Spleen (tissue), 11 donors: ENCODE results near the gene SLC13A3. TPM values are rescaled to one million over a fixed set of nuclear protein-coding genes. Genes with fewer than 3 reads are reported as not detected.

ENCODE experiments used
- DNase-seq: peaks from one replicate; pipeline ENCODE4 v3.0.0-alpha.2; 2020
- H3K27ac ChIP-seq, 8 donors: fragments of 200-600 bp; sonication (generic) in 7 of 8; 1 replicate in 4 of 8; 2 replicates in 4 of 8; pipeline versions ENCODE4 v1.5.0 to v1.8.0; 2016 to 2021; ENCODE audit warnings: inconsistent platforms in 4 of 8, mild to moderate bottlenecking in 4 of 8, moderate library complexity in 1 of 8
- H3K27me3 ChIP-seq, 7 donors: fragments of 200-600 bp; sonication (generic) in 6 of 7; replicated peaks in 1 of 7; 1 replicate in 4 of 7; 2 replicates in 3 of 7; pipeline versions ENCODE4 v1.5.0 to v1.8.0; 2016 to 2021; ENCODE audit warnings: inconsistent platforms in 3 of 7, mild to moderate bottlenecking in 1 of 7
- H3K36me3 ChIP-seq, 6 donors: fragments of 200-600 bp; sonication (generic) in 5 of 6; 1 replicate in 4 of 6; 2 replicates in 2 of 6; pipeline versions ENCODE4 v1.5.0 to v1.8.0; 2016 to 2021; ENCODE audit warnings: inconsistent platforms in 2 of 6
- H3K4me1 ChIP-seq, 6 donors: fragments of 200-600 bp; sonication (generic) in 5 of 6; 1 replicate in 3 of 6; 2 replicates in 3 of 6; pipeline versions ENCODE4 v1.5.0 to v1.8.0; 2016 to 2021; ENCODE audit warnings: inconsistent platforms in 3 of 6
- H3K4me3 ChIP-seq, 8 donors: fragments of 200-600 bp; sonication (generic) in 7 of 8; 1 replicate in 4 of 8; 2 replicates in 4 of 8; pipeline versions ENCODE4 v1.5.0 to v1.8.0; 2016 to 2021; ENCODE audit warnings: inconsistent platforms in 4 of 8, mild to moderate bottlenecking in 4 of 8, moderate library complexity in 2 of 8
- H3K9me3 ChIP-seq, 8 donors: fragments of 200-600 bp; sonication (generic) in 7 of 8; 1 replicate in 4 of 8; 2 replicates in 4 of 8; pipeline versions ENCODE4 v1.5.0 to v1.8.0; 2016 to 2021; ENCODE audit warnings: inconsistent platforms in 4 of 8
- CTCF ChIP-seq, 11 experiments: fragments of 200-600 bp in 7 of 11; fragments of 450-650 bp in 4 of 11; sonication (generic) in 4 of 11; IDR thresholded peaks in 8 of 11; conservative IDR thresholded peaks in 3 of 11; 1 replicate in 7 of 11; 2 replicates in 4 of 11; pipeline versions ENCODE4 v1.4.0 to v1.8.0; 2016 to 2021; ENCODE audit warnings: antibody characterized with exemption in 11 of 11, inconsistent platforms in 4 of 11, mild to moderate bottlenecking in 1 of 11
- POLR2A ChIP-seq, 3 donors: fragments of 450-650 bp; IDR thresholded peaks; one replicate each; pipeline ENCODE4 v1.5.1; 2017; ENCODE audit warnings: antibody characterized with exemption in 3 of 3, mild to moderate bottlenecking in 1 of 3
- POLR2AphosphoS5 ChIP-seq, 3 donors: sonication (generic); formaldehyde crosslinking; IDR thresholded peaks; one replicate each; pipeline ENCODE4 v1.5.1; 2017; ENCODE audit warnings: antibody characterized with exemption in 3 of 3
- WGBS, 5 donors: extraction: QIAGEN DNeasy Blood & Tissue Kit in 3 of 5; methylation state at CpG; one replicate each; pipeline versions ENCODE4 v1.1.5 to v1.1.7; 2013 to 2018; 5-methylcytosine and 5-hydroxymethylcytosine counted together
- intact Hi-C: fragments of 100-400 bp; cut with DNase I; formaldehyde crosslinking; loops from one replicate; pipeline ENCODE4 v1.15.0; 2023; ENCODE audit warnings: low total_unique reads
- polyA plus RNA-seq, 3 donors: library from polyadenylated mRNA; stranded (reverse); fragments of 200-250 nt; gene quantifications; one replicate each; pipeline ENCODE4 v1.2.1, GENCODE V29; 2013
- total RNA-seq, 7 donors: library from RNA; depleted of rRNA in 3 of 7; stranded (reverse); fragments of >200 nt in 3 of 7; fragmentation: NEBNext Ultra II Directional in 4 of 7; extraction: Animal tissue kit (Norgen Biotek cat#: 25700) in 4 of 7; gene quantifications; one replicate each; pipeline versions ENCODE4 v1.1.0 to v1.2.1, GENCODE V29; 2016 to 2021
- donor health status: healthy with polysubstance abuse.
- donor health status: DM: no; HTN: no; CAD: no; lungs with moderate emphysema.
- donor health status: DM: no; HTN: no; CAD: no.
- donor health status: Bipolar disorder and iron deficiency.
- donor health status: healthy.
- donor health status: DM: no; HTN: no; CAD: no.
- donor health status: DM: yes; HTN: yes; CAD: no.

SLC13A3 gene
- total and polyA plus RNA-seq, 10 donors = 0.16 to 1.7 (median 0.44) TPM; not detected in 1

GRCh38 chr20:46635514-46636136 is 15.6 kb downstream of the SLC13A3 start:
- TF ChIP-seq CTCF (IDR thresholded peaks at IDR 0.05 in 8 of 11, conservative IDR thresholded peaks at IDR 0.05 in 3 of 11) = no peak
- TF ChIP-seq POLR2AphosphoS5 (IDR thresholded peaks at IDR 0.05) = no peak
- TF ChIP-seq POLR2A (IDR thresholded peaks at IDR 0.05) = no peak
- no peak for DNase-seq
- Histone ChIP-seq H3K36me3 (no peaks in the 10 kb centered on the region), H3K27me3 (peaks cover 0 to 28% (median 0%) of the 10 kb centered on the region in 7 donors), H3K4me1 (no peaks in the 10 kb centered on the region), H3K4me3 (no peak overlapping the region), H3K9me3 (no peaks in the 10 kb centered on the region), H3K27ac (no peak overlapping the region)
- 69 to 85% (median 71%) methylated on average over 5 of the region's 5 CpGs for WGBS, 5 donors
- intact Hi-C loops = no loop called here

GRCh38 chr20:46634528-46634927 is 16.7 kb downstream of the SLC13A3 start:
- Histone ChIP-seq H3K36me3 (no peaks in the 10 kb centered on the region), H3K9me3 (peaks cover 0 to 9% (median 7%) of the 10 kb centered on the region in 8 donors), H3K27ac (no peak overlapping the region), H3K4me1 (no peaks in the 10 kb centered on the region), H3K27me3 (peaks cover 0 to 17% (median 0%) of the 10 kb centered on the region in 7 donors), H3K4me3 (no peak overlapping the region)
- intact Hi-C loops = no loop called here
- 58 to 82% (median 78%) methylated on average over 6 of the region's 6 CpGs for WGBS, 5 donors
- no peak for DNase-seq
- no peak for TF ChIP-seq POLR2A (IDR thresholded peaks at IDR 0.05)
- no peak for TF ChIP-seq POLR2AphosphoS5 (IDR thresholded peaks at IDR 0.05)
- TF ChIP-seq CTCF (IDR thresholded peaks at IDR 0.05 in 8 of 11, conservative IDR thresholded peaks at IDR 0.05 in 3 of 11) = no peak

GRCh38 chr20:46631874-46632446 is 19.3 kb downstream of the SLC13A3 start:
- no peak for DNase-seq
- Histone ChIP-seq H3K36me3 (no peaks in the 10 kb centered on the region), H3K4me3 (no peak overlapping the region), H3K27me3 (peaks cover 0 to 13% (median 0%) of the 10 kb centered on the region in 7 donors), H3K4me1 (no peaks in the 10 kb centered on the region), H3K9me3 (peaks cover 0 to 23% (median 11%) of the 10 kb centered on the region in 8 donors), H3K27ac (no peak overlapping the region)
- 83 to 89% (median 87%) methylated on average over 4 to 7 of the region's 7 CpGs for WGBS, 5 donors
- TF ChIP-seq POLR2A (IDR thresholded peaks at IDR 0.05) (no peak), CTCF (IDR thresholded peaks at IDR 0.05 in 8 of 11, conservative IDR thresholded peaks at IDR 0.05 in 3 of 11) (no peak), POLR2AphosphoS5 (IDR thresholded peaks at IDR 0.05) (no peak)
- intact Hi-C loops = no loop called here

GRCh38 chr20:46631212-46631869 is 19.9 kb downstream of the SLC13A3 start:
- intact Hi-C loops = no loop called here
- H3K4me3 ChIP-seq = no peak overlapping the region
- H3K4me1 ChIP-seq = no peaks in the 10 kb centered on the region
- H3K27ac ChIP-seq = no peak overlapping the region
- WGBS, 5 donors = 68 to 80% (median 73%) methylated on average over 8 of the region's 8 CpGs
- no peak for DNase-seq
- TF ChIP-seq POLR2A (IDR thresholded peaks at IDR 0.05) (no peak), POLR2AphosphoS5 (IDR thresholded peaks at IDR 0.05) (no peak), CTCF (IDR thresholded peaks at IDR 0.05 in 8 of 11, conservative IDR thresholded peaks at IDR 0.05 in 3 of 11) (no peak)
- peaks cover 0 to 19% (median 0%) of the 10 kb centered on the region in 7 donors for H3K27me3 ChIP-seq
- H3K9me3 ChIP-seq = peaks cover 0 to 23% (median 11%) of the 10 kb centered on the region in 8 donors
- H3K36me3 ChIP-seq = no peaks in the 10 kb centered on the region
